NCI-H2171 (cell line): ENCODE results near the gene SUV39H2.
"Not testable (repeated sequence)": the region's sequence is repeated elsewhere in the genome, so short reads cannot be mapped to it uniquely, and the experiment has no call there.

ENCODE experiments used
- DNase-seq: peaks from one replicate; lab custom pipeline; 2025; lab: John Stamatoyannopoulos, UW

SUV39H2 gene

GRCh38 chr10:14875941-14876340, 2.7 kb upstream of the SUV39H2 start:
- DNase-seq = no peak

- DNase-seq = no peak
These were observed 1.9 kb upstream of the SUV39H2 start for GRCh38 chr10:14876764-14877163.

- peak; percentile 11 for DNase-seq
These were observed 660 bp downstream of the SUV39H2 start for GRCh38 chr10:14879124-14879927.

GRCh38 chr10:14879928-14880193, 1.2 kb downstream of the SUV39H2 start:
- DNase-seq = no peak

GRCh38 chr10:14880229-14880628, 1.6 kb downstream of the SUV39H2 start:
- no peak for DNase-seq

GRCh38 chr10:14884082-14884481, 5.4 kb downstream of the SUV39H2 start:
- DNase-seq = no peak

GRCh38 chr10:14889318-14889717, 10.7 kb downstream of the SUV39H2 start:
- no peak for DNase-seq

- DNase-seq = no peak
These were observed 12.5 kb downstream of the SUV39H2 start for GRCh38 chr10:14891151-14891550.

- peak; percentile 3 for DNase-seq
These were observed 25.7 kb downstream of the SUV39H2 start for GRCh38 chr10:14904316-14904732.

GRCh38 chr10:14904864-14905263, 26.2 kb downstream of the SUV39H2 start:
- no peak for DNase-seq

GRCh38 chr10:14905890-14906289, 27.2 kb downstream of the SUV39H2 start:
- DNase-seq = no peak

- DNase-seq = no peak
These were observed 28.1 kb downstream of the SUV39H2 start for GRCh38 chr10:14906765-14907164.

GRCh38 chr10:14907591-14907990, 28.9 kb downstream of the SUV39H2 start:
- not testable (repeated sequence) for DNase-seq

GRCh38 chr10:14909101-14909500, 30.4 kb downstream of the SUV39H2 start:
- DNase-seq = no peak

- DNase-seq = no peak
These were observed 32.3 kb downstream of the SUV39H2 start for GRCh38 chr10:14910953-14911352.

- DNase-seq = no peak
These were observed 33.1 kb downstream of the SUV39H2 start for GRCh38 chr10:14911801-14912200.

GRCh38 chr10:14916600-14916999, 37.9 kb downstream of the SUV39H2 start:
- DNase-seq = no peak

- DNase-seq = no peak
These were observed 39.2 kb downstream of the SUV39H2 start for GRCh38 chr10:14917827-14918226.

GRCh38 chr10:14918964-14919363, 40.3 kb downstream of the SUV39H2 start:
- no peak for DNase-seq

GRCh38 chr10:14924013-14924412, 45.3 kb downstream of the SUV39H2 start:
- no peak for DNase-seq

GRCh38 chr10:14925268-14925667, 46.6 kb downstream of the SUV39H2 start:
- no peak for DNase-seq

GRCh38 chr10:14926061-14926470, 47.4 kb downstream of the SUV39H2 start:
- DNase-seq = no peak

GRCh38 chr10:14926722-14927416, 48.2 kb downstream of the SUV39H2 start:
- DNase-seq = no peak

- no peak for DNase-seq
These were observed 51.9 kb downstream of the SUV39H2 start for GRCh38 chr10:14930610-14931009.
